ENCODE results near the gene FOXO3.
A peak's percentile ranks its signal among the peaks of the same experiment; 100 is the strongest.
"Not testable (repeated sequence)": the region's sequence is repeated elsewhere in the genome, so short reads cannot be mapped to it uniquely, and the experiment has no call there.

Gene FOXO3

GRCh38 chr6:108630050-108630714, 69.5 kb downstream of the FOXO3 start:
- no peak for DNase-seq (ENCODE audit: low read depth)

GRCh38 chr6:108632441-108632840, 71.7 kb downstream of the FOXO3 start:
- DNase-seq (ENCODE audit: low read depth): no peak

- no peak for DNase-seq (ENCODE audit: low read depth)
These were observed 72.7 kb downstream of the FOXO3 start for GRCh38 chr6:108633436-108633835.

- DNase-seq (ENCODE audit: low read depth): no peak
These were observed 74.9 kb downstream of the FOXO3 start for GRCh38 chr6:108635505-108636226.

- DNase-seq (ENCODE audit: low read depth): no peak
These were observed 77.2 kb downstream of the FOXO3 start for GRCh38 chr6:108637963-108638362.

- no peak for DNase-seq (ENCODE audit: low read depth)
These were observed 78.3 kb downstream of the FOXO3 start for GRCh38 chr6:108638993-108639392.

- no peak for DNase-seq (ENCODE audit: low read depth)
These were observed 79.4 kb downstream of the FOXO3 start for GRCh38 chr6:108640104-108640503.

- DNase-seq (ENCODE audit: low read depth): no peak
These were observed 82.5 kb downstream of the FOXO3 start for GRCh38 chr6:108643184-108643583.

GRCh38 chr6:108644252-108644651, 83.5 kb downstream of the FOXO3 start:
- no peak for DNase-seq (ENCODE audit: low read depth)

GRCh38 chr6:108648191-108648590, 87.5 kb downstream of the FOXO3 start:
- no peak for DNase-seq (ENCODE audit: low read depth)

- no peak for DNase-seq (ENCODE audit: low read depth)
These were observed 89.6 kb downstream of the FOXO3 start for GRCh38 chr6:108650325-108650724.

GRCh38 chr6:108650781-108651180, 90.1 kb downstream of the FOXO3 start:
- DNase-seq (ENCODE audit: low read depth): peak; percentile 43

- peak; percentile 85 for DNase-seq (ENCODE audit: low read depth)
These were observed 90.9 kb downstream of the FOXO3 start for GRCh38 chr6:108651340-108652227.

GRCh38 chr6:108652375-108652774, 91.7 kb downstream of the FOXO3 start:
- no peak for DNase-seq (ENCODE audit: low read depth)

GRCh38 chr6:108653949-108654348, 93.2 kb downstream of the FOXO3 start:
- no peak for DNase-seq (ENCODE audit: low read depth)

GRCh38 chr6:108654465-108655106, 93.9 kb downstream of the FOXO3 start:
- DNase-seq (ENCODE audit: low read depth): no peak

- peak; percentile 51 for DNase-seq (ENCODE audit: low read depth)
These were observed 95.3 kb downstream of the FOXO3 start for GRCh38 chr6:108655806-108656651.

- DNase-seq (ENCODE audit: low read depth): no peak
These were observed 96.1 kb downstream of the FOXO3 start for GRCh38 chr6:108656836-108657235.

GRCh38 chr6:108658174-108658573, 97.5 kb downstream of the FOXO3 start:
- DNase-seq (ENCODE audit: low read depth): no peak

- DNase-seq (ENCODE audit: low read depth): not testable (repeated sequence)
These were observed 98.1 kb downstream of the FOXO3 start for GRCh38 chr6:108658785-108659184.

- no peak for DNase-seq (ENCODE audit: low read depth)
These were observed 99.5 kb downstream of the FOXO3 start for GRCh38 chr6:108660251-108660650.

Measured in GM04503 (cell line).